Measurements from ENCODE around the gene SLC35F4. TPM values are rescaled to one million over a fixed set of nuclear protein-coding genes. Genes with fewer than 3 reads are reported as not detected.

The SLC35F4 gene
- total and polyA plus RNA-seq, 2 of the 4 experiments (the other 2 are of a cell fraction): not detected

- H3K4me1 ChIP-seq (ENCODE audit: control insufficient read depth, insufficient read depth, low read length): no peaks in the 10 kb centered on the region
- no peak overlapping the region for H3K14ac ChIP-seq (replicated peaks; ENCODE audit: low read depth, low read length)
- dilution Hi-C loops (cut with HindIII; ENCODE audit: low sequenced_read_pairs, unreplicated experiment): no loop called here
Observed at GRCh38 chr14:57845316-57845715, 20.6 kb downstream of the SLC35F4 start.

More at GRCh38 chr14:57845316-57845715, 20.6 kb downstream of the SLC35F4 start:
- H3K27me3 ChIP-seq (ENCODE audit: control insufficient read depth, insufficient read depth, low read length): no peaks in the 10 kb centered on the region
- H3K18ac ChIP-seq (ENCODE audit: low read depth, low read length): no peak overlapping the region
- ATAC-seq (ENCODE audit: low read depth) (no peak), DNase-seq (no peak)
- no peak overlapping the region for H2BK120ac ChIP-seq (ENCODE audit: low read depth, low read length)
- H4K20me1 ChIP-seq (ENCODE audit: insufficient read depth, low read length): no peaks in the 10 kb centered on the region
- no peak overlapping the region for H3K23ac ChIP-seq (ENCODE audit: low read depth, low read length)
- no peak overlapping the region for H3K27ac ChIP-seq (ENCODE audit: insufficient read depth, low read length)
- no TSS peak for BruUV-seq (replicated peaks)
- no peaks in the 10 kb centered on the region for H3K79me1 ChIP-seq (ENCODE audit: low read depth in 1 of 2, low read length in 2 of 2)
- intact Hi-C loops (cut with micrococcal nuclease) (no loop called here), in situ Hi-C loops (cut with MboI; ENCODE audit: low sequenced_read_pairs) (no loop called here)
- no peak overlapping the region for H2BK5ac ChIP-seq (ENCODE audit: low read depth, low read length, poor library complexity, severe bottlenecking)
- ChIA-PET POLR2A (ENCODE audit: unreplicated experiment) (no interaction called here), CTCF (no interaction called here)
- H3K56ac ChIP-seq (ENCODE audit: extremely low read depth, insufficient read depth, low read length): no peak overlapping the region
- no peaks in the 10 kb centered on the region for H3K9me3 ChIP-seq (ENCODE audit: control insufficient read depth, insufficient read depth, low read length)
- no CpG with 5 or more reads among the region's 3 CpGs for WGBS, 2 experiments (ENCODE audit: extremely low coverage in 2 of 2, insufficient read length in 1 of 2)
- H3K9ac ChIP-seq (ENCODE audit: low read depth, low read length): no peak overlapping the region
- no peaks in the 10 kb centered on the region for H3K9me1 ChIP-seq (ENCODE audit: insufficient read depth, low read length)
- no peak overlapping the region for H3K4ac ChIP-seq (ENCODE audit: low read depth, low read length)
- H2AFZ ChIP-seq (replicated peaks; ENCODE audit: low read length, poor library complexity): no peak overlapping the region
- no peak overlapping the region for H2BK20ac ChIP-seq (ENCODE audit: low read depth, low read length)
- H2BK15ac ChIP-seq (ENCODE audit: low read depth, low read length): no peak overlapping the region
- H2AK5ac ChIP-seq (ENCODE audit: low read depth, low read length): no peak overlapping the region
- TF ChIP-seq RCOR1 (IDR thresholded peaks at IDR 0.05; ENCODE audit: insufficient replicate concordance, low read length): no peak
- no peak for TF ChIP-seq CHD1 (IDR thresholded peaks at IDR 0.05; ENCODE audit: low read depth, low read length)
- no peak for TF ChIP-seq RFX5 (IDR thresholded peaks at IDR 0.05; ENCODE audit: low read depth, low read length)
- TF ChIP-seq CEBPB (IDR thresholded peaks at IDR 0.05; ENCODE audit: low read depth, low read length): no peak
- no peak for TF ChIP-seq POLR2A (IDR thresholded peaks at IDR 0.05; ENCODE audit: low read depth, low read length)
- TF ChIP-seq, protein P1, sequence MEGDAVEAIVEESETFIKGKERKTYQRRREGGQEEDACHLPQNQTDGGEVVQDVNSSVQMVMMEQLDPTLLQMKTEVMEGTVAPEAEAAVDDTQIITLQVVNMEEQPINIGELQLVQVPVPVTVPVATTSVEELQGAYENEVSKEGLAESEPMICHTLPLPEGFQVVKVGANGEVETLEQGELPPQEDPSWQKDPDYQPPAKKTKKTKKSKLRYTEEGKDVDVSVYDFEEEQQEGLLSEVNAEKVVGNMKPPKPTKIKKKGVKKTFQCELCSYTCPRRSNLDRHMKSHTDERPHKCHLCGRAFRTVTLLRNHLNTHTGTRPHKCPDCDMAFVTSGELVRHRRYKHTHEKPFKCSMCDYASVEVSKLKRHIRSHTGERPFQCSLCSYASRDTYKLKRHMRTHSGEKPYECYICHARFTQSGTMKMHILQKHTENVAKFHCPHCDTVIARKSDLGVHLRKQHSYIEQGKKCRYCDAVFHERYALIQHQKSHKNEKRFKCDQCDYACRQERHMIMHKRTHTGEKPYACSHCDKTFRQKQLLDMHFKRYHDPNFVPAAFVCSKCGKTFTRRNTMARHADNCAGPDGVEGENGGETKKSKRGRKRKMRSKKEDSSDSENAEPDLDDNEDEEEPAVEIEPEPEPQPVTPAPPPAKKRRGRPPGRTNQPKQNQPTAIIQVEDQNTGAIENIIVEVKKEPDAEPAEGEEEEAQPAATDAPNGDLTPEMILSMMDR (conservative IDR thresholded peaks at IDR 0.05; ENCODE audit: low read depth, low read length): no peak
- TF ChIP-seq MAZ (IDR thresholded peaks at IDR 0.05; ENCODE audit: borderline replicate concordance, low read depth, low read length): no peak
- TF ChIP-seq RAD21 (IDR thresholded peaks at IDR 0.05; ENCODE audit: low read length): no peak
- no peak for TF ChIP-seq MAFK (IDR thresholded peaks at IDR 0.05; ENCODE audit: low read depth, low read length)
- no peak for TF ChIP-seq MXI1 (IDR thresholded peaks at IDR 0.05; ENCODE audit: borderline replicate concordance, low read depth, low read length)
- no peak overlapping the region for H4K91ac ChIP-seq (ENCODE audit: insufficient read depth, low read depth, low read length)
- H4K8ac ChIP-seq (ENCODE audit: low read depth in 2 of 2, low read length in 2 of 2): no peak overlapping the region
- no peak overlapping the region for H3K4me3 ChIP-seq (ENCODE audit: insufficient read depth, low read depth, low read length)
- H3K36me3 ChIP-seq (ENCODE audit: control insufficient read depth, insufficient read depth, low read length): no peaks in the 10 kb centered on the region
- no peak overlapping the region for H3K4me2 ChIP-seq (ENCODE audit: low read depth, low read length)
- no peak overlapping the region for H2AK9ac ChIP-seq (replicated peaks; ENCODE audit: low read depth, low read length, poor library complexity)
- no peak overlapping the region for H4K5ac ChIP-seq (ENCODE audit: low read depth, low read length)
